ENCODE results near the gene CXCR6. TPM values are rescaled to one million over a fixed set of nuclear protein-coding genes. Genes with fewer than 3 reads are reported as not detected.

The CXCR6 gene
- total and polyA plus RNA-seq, 7 donors = 0.36 to 3.3 (median 0.72) TPM; not detected in 3

- no peak overlapping the region for H3K4me3 ChIP-seq
- WGBS, 2 donors = 76 to 93% methylated on average over 6 of the region's 6 CpGs
- no peaks in the 10 kb centered on the region for H3K27me3 ChIP-seq
- intact Hi-C loops (cut with DNase I) = no loop called here
- H3K27ac ChIP-seq = no peak overlapping the region
- H3K9me3 ChIP-seq = no peaks in the 10 kb centered on the region
- no peaks in the 10 kb centered on the region for H3K36me3 ChIP-seq
- DNase-seq = no peak
- no peak for TF ChIP-seq POLR2AphosphoS5 (IDR thresholded peaks at IDR 0.05)
- no peak for TF ChIP-seq POLR2A (IDR thresholded peaks at IDR 0.05)
- TF ChIP-seq, protein P1, sequence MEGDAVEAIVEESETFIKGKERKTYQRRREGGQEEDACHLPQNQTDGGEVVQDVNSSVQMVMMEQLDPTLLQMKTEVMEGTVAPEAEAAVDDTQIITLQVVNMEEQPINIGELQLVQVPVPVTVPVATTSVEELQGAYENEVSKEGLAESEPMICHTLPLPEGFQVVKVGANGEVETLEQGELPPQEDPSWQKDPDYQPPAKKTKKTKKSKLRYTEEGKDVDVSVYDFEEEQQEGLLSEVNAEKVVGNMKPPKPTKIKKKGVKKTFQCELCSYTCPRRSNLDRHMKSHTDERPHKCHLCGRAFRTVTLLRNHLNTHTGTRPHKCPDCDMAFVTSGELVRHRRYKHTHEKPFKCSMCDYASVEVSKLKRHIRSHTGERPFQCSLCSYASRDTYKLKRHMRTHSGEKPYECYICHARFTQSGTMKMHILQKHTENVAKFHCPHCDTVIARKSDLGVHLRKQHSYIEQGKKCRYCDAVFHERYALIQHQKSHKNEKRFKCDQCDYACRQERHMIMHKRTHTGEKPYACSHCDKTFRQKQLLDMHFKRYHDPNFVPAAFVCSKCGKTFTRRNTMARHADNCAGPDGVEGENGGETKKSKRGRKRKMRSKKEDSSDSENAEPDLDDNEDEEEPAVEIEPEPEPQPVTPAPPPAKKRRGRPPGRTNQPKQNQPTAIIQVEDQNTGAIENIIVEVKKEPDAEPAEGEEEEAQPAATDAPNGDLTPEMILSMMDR (IDR thresholded peaks at IDR 0.05) = no peak
- no peak for TF ChIP-seq EP300 (IDR thresholded peaks at IDR 0.05)
- no peaks in the 10 kb centered on the region for H3K4me1 ChIP-seq
Observed at GRCh38 chr3:45909542-45909941, 33.7 kb upstream of the CXCR6 start.

DNA sequence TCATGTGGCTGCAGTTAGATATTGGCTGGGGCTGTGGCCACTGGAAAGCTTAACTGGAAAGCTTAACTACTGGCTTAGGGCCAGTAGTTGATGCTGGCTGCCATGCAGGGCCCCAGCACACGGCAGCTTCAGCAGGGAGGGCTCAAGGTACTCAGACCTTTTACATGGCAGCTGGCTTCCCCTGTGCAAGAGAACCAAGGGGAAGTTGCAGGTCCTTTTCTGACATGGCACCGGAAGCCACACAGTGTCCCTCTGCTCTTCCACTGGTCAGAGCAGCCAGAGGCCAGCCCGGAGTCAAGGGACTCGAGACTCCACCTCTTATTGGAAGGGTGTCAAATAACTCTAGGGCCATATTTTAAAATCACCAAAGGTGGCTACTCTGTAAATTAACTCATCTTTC, 32.4 kb upstream of the CXCR6 start:
- no peak for TF ChIP-seq POLR2AphosphoS5 (IDR thresholded peaks at IDR 0.05)
- no peak for TF ChIP-seq POLR2A (IDR thresholded peaks at IDR 0.05)
- no peak for TF ChIP-seq EP300 (IDR thresholded peaks at IDR 0.05)
- TF ChIP-seq, protein P1 (IDR thresholded peaks at IDR 0.05) = no peak
- DNase-seq = no peak
- H3K4me3 ChIP-seq = no peak overlapping the region
- intact Hi-C loops (cut with DNase I) = no loop called here
- peaks cover 0 to 4% (median 2%) of the 10 kb centered on the region in 4 donors for H3K4me1 ChIP-seq
- H3K36me3 ChIP-seq = no peaks in the 10 kb centered on the region
- H3K27me3 ChIP-seq = no peaks in the 10 kb centered on the region
- no peaks in the 10 kb centered on the region for H3K9me3 ChIP-seq
- no peak overlapping the region for H3K27ac ChIP-seq
- WGBS, 2 donors = 84 to 91% methylated on average over 4 of the region's 4 CpGs

DNA sequence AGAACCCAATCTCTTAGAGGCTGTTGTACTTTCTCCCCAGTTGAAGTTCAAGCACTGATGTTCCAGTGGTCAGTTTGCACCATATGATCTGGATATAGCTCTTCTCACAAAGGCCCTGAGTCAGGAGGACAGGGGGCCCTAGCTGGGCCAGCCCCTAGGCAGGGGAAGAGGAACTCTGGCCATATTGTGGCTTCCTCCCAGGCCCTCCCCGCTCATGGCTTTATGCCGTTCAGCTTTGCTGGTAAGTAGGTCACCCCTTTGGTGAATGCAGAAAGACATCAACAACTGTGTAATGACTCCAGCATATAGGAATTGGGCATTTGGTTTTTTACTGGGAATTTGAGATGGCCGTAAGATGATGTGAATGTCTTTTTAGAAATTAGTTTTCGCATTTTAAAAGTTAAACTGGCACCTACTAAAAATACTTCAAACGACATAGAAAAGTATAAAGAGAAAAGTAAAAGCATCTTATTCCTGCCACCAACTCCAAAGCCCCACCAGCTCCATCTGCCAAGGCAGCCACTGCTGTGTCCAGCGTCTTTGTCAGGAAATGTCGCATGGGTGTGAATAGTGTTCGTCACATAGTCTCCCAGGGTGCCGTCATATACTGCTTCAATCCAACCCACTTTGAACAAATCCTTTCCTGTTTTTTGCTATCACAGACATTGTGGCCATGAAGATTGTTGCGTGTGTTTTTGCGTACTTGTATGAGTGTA, 31.6 kb upstream of the CXCR6 start:
- H3K36me3 ChIP-seq = no peaks in the 10 kb centered on the region
- TF ChIP-seq POLR2AphosphoS5 (IDR thresholded peaks at IDR 0.05) = no peak
- TF ChIP-seq EP300 (IDR thresholded peaks at IDR 0.05) = no peak
- no peak for TF ChIP-seq POLR2A (IDR thresholded peaks at IDR 0.05)
- TF ChIP-seq, protein P1 (IDR thresholded peaks at IDR 0.05) = no peak
- no peak overlapping the region for H3K4me3 ChIP-seq
- no peaks in the 10 kb centered on the region for H3K9me3 ChIP-seq
- no peaks in the 10 kb centered on the region for H3K27me3 ChIP-seq
- H3K27ac ChIP-seq = no peak overlapping the region
- intact Hi-C loops (cut with DNase I) = no loop called here
- no peak for DNase-seq
- peaks cover 0 to 8% (median 2%) of the 10 kb centered on the region in 4 donors for H3K4me1 ChIP-seq
- 90 to 95% methylated on average over 11 of the region's 11 CpGs for WGBS, 2 donors

GRCh38 chr3:45912435-45912834, 30.8 kb upstream of the CXCR6 start:
- H3K36me3 ChIP-seq = peaks cover 0 to under 1% (median 0%) of the 10 kb centered on the region in 4 donors
- intact Hi-C loops (cut with DNase I) = no loop called here
- WGBS, 2 donors = 93 to 95% methylated on average over 6 of the region's 6 CpGs
- H3K4me1 ChIP-seq = peaks cover 0 to 8% (median 2%) of the 10 kb centered on the region in 4 donors
- no peak for DNase-seq
- no peaks in the 10 kb centered on the region for H3K27me3 ChIP-seq
- H3K27ac ChIP-seq = no peak overlapping the region
- no peak overlapping the region for H3K4me3 ChIP-seq
- TF ChIP-seq EP300 (IDR thresholded peaks at IDR 0.05) = no peak
- TF ChIP-seq POLR2A (IDR thresholded peaks at IDR 0.05) = no peak
- TF ChIP-seq, protein P1 (IDR thresholded peaks at IDR 0.05) = no peak
- no peak for TF ChIP-seq POLR2AphosphoS5 (IDR thresholded peaks at IDR 0.05)
- H3K9me3 ChIP-seq = no peaks in the 10 kb centered on the region
